GM13977 (cell line): Measurements from ENCODE around the gene DGKI.
"Not testable (repeated sequence)": the region's sequence is repeated elsewhere in the genome, so short reads cannot be mapped to it uniquely, and the experiment has no call there.

Source experiments
- DNase-seq: peaks from one replicate; pipeline ENCODE4 v3.0.0; 2012; ENCODE audit warnings: low spot score
- in situ Hi-C: fragments of 300-500 bp; cut with MboI; formaldehyde crosslinking; loops from one replicate; pipeline ENCODE4 v1.12.0; 2022; ENCODE audit warnings: low sequenced_read_pairs, low pct_unique_long_range_greater_than_20kb, mixed read lengths, inconsistent platforms; ENCODE audit not compliant: unreplicated experiment
- TF ChIP-seq, protein P1 (sequence below): IDR thresholded peaks from 2 replicates; pipeline ENCODE4 v1.5.1; 2012; ENCODE audit warnings: mild to moderate bottlenecking, control low read depth; ENCODE audit not compliant: insufficient read depth; ENCODE audit errors: extremely low read depth, missing control alignments

The DGKI gene

DNA sequence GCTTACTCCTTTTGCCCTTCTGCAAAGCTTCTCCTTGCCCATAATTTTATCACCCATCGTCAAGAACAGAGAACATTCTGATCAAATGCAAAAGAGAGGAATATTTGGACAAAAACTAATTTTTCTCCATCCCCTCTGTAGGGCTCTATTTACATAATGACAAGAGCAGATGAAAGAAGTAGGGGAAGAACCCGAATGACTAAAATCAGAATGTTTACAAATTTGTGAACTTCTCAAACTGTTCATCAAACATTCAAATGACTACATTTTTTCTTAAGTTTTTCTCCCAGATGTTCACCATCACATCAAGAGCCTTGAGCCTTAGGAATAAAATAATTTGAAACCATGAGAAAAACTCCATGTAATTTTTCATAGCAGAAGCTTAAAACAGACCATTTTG is 119.4 kb downstream of the DGKI start:
- in situ Hi-C loops, result no loop called here
- TF ChIP-seq, protein P1, sequence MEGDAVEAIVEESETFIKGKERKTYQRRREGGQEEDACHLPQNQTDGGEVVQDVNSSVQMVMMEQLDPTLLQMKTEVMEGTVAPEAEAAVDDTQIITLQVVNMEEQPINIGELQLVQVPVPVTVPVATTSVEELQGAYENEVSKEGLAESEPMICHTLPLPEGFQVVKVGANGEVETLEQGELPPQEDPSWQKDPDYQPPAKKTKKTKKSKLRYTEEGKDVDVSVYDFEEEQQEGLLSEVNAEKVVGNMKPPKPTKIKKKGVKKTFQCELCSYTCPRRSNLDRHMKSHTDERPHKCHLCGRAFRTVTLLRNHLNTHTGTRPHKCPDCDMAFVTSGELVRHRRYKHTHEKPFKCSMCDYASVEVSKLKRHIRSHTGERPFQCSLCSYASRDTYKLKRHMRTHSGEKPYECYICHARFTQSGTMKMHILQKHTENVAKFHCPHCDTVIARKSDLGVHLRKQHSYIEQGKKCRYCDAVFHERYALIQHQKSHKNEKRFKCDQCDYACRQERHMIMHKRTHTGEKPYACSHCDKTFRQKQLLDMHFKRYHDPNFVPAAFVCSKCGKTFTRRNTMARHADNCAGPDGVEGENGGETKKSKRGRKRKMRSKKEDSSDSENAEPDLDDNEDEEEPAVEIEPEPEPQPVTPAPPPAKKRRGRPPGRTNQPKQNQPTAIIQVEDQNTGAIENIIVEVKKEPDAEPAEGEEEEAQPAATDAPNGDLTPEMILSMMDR, result no peak
- no peak for DNase-seq

GRCh38 chr7:137718355-137718754 is 128.4 kb downstream of the DGKI start:
- in situ Hi-C loops, result no loop called here
- TF ChIP-seq, protein P1, result no peak
- DNase-seq, result no peak

DNA sequence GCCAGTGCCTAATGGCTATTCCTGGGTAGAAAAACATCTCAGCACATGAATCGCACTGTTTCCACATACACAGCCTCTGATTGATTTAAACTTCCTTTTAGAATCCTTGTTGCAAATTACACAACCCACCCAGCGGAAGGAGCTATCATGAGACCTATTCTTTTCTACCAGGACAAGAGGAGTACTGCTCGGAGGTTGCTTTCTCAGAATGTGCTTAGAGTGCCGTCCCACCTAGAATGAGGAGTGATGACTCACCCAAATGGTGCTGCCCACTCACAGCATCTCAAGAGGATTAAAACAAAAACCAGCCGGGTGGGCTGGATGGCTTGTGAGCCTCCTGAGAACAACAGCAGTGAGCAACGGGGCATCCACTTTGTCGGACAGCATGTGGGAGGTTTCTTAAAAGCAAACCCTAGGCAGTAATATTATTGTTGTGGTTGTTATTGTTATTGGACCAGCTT is 128.9 kb downstream of the DGKI start:
- in situ Hi-C loops, result no loop called here
- no peak for DNase-seq
- TF ChIP-seq, protein P1, result no peak

DNA sequence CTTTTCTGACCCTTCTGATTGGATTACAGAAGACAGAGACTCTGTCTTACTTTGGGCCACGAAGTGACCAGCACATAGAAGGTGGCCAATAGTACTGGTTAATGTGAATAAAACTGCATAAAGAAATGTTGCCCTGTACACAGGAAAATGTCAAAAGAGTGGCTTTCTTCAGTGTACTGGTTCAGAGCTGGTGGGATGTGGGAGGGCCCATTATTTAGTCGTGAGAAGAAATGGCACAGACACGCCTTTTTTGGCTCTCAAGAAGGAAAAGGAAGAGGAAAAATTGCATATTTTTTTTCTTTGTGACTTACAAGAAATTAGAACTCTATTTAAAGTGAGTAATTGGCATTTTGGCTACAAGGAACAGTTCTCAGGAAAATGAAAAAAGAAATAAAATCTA is 129.7 kb downstream of the DGKI start:
- in situ Hi-C loops, result no loop called here
- TF ChIP-seq, protein P1, result no peak
- no peak for DNase-seq

GRCh38 chr7:137716061-137716460 is 130.7 kb downstream of the DGKI start:
- DNase-seq, result no peak
- in situ Hi-C loops, result no loop called here
- TF ChIP-seq, protein P1, result no peak

- TF ChIP-seq, protein P1, result no peak
- in situ Hi-C loops, result no loop called here
- DNase-seq, result no peak
These were observed 131.2 kb downstream of the DGKI start for GRCh38 chr7:137715533-137715932.

GRCh38 chr7:137715121-137715520 is 131.7 kb downstream of the DGKI start:
- TF ChIP-seq, protein P1, result no peak
- no peak for DNase-seq
- in situ Hi-C loops, result no loop called here

- DNase-seq, in situ Hi-C loops: not testable (repeated sequence)
These were observed 140.4 kb downstream of the DGKI start for GRCh38 chr7:137706330-137706729.
